Adrenal gland (tissue), 12 donors: Measurements from ENCODE around the gene JARID2. TPM values are rescaled to one million over a fixed set of nuclear protein-coding genes. Genes with fewer than 3 reads are reported as not detected.

Experiments used
- DNase-seq, 7 donors: peaks; one replicate each; pipeline ENCODE4 v3.0.0-alpha.2; 2019 to 2020
- H3K27ac ChIP-seq, 5 donors: fragments of 200-600 bp; sonication (generic) in 4 of 5; 1 replicate in 3 of 5; 2 replicates in 2 of 5; pipeline versions ENCODE4 v1.5.1 to v1.8.0; 2016 to 2020; ENCODE audit warnings: mild to moderate bottlenecking in 1 of 5
- H3K27me3 ChIP-seq: fragments of 200-600 bp; 2 replicates; pipeline ENCODE4 v1.8.0; 2021
- H3K36me3 ChIP-seq, 2 donors: fragments of 200-600 bp; replicated peaks in 1 of 2; 1 replicate in 1 of 2; 2 replicates in 1 of 2; pipeline versions ENCODE4 v1.5.1 to v1.8.0; 2018 to 2022
- H3K4me1 ChIP-seq, 2 donors: fragments of 200-600 bp; replicated peaks in 1 of 2; 1 replicate in 1 of 2; 2 replicates in 1 of 2; pipeline versions ENCODE4 v1.5.1 to v1.8.0; 2018 to 2021
- H3K4me3 ChIP-seq, 4 donors: fragments of 200-600 bp; sonication (generic) in 3 of 4; one replicate each; pipeline ENCODE4 v1.5.1; 2016 to 2018
- H3K9me3 ChIP-seq, 3 donors: fragments of 200-600 bp; sonication (generic) in 1 of 3; replicated peaks in 1 of 3; 1 replicate in 2 of 3; 2 replicates in 1 of 3; pipeline versions ENCODE4 v1.5.1 to v1.8.0; 2016 to 2021
- CTCF ChIP-seq, 6 experiments: fragments of 450-650 bp in 4 of 6; fragments of 200-600 bp in 2 of 6; sonication (generic) in 1 of 6; IDR thresholded peaks; 1 replicate in 5 of 6; 2 replicates in 1 of 6; pipeline versions ENCODE4 v1.5.1 to v1.8.0; 2016 to 2021; ENCODE audit warnings: antibody characterized with exemption in 6 of 6, mild to moderate bottlenecking in 2 of 6, moderate library complexity in 1 of 6
- POLR2A ChIP-seq, 2 donors: fragments of 450-650 bp; IDR thresholded peaks; one replicate each; pipeline ENCODE4 v1.6.1; 2017; ENCODE audit warnings: antibody characterized with exemption in 2 of 2, mild to moderate bottlenecking in 2 of 2, moderate library complexity in 1 of 2
- whole genome bisulfite sequencing, 4 donors: extraction: QIAGEN DNeasy Blood & Tissue Kit in 2 of 4; methylation state at CpG; one replicate each; pipeline versions ENCODE4 v1.1.5 to v1.1.7; 2013 to 2017; 5-methylcytosine and 5-hydroxymethylcytosine counted together
- intact Hi-C, 2 donors: fragments of 100-400 bp; cut with DNase I; formaldehyde crosslinking; loops; one replicate each; pipeline versions ENCODE4 v1.14.1 to v1.15.0; 2022 to 2023
- polyA plus RNA-seq, 3 donors: library from polyadenylated mRNA; stranded (reverse); fragments of 200-250 nt in 2 of 3; fragments of 350-450 nt in 1 of 3; fragmentation: Illumina TruSeq in 1 of 3; extraction: RNeasy Lipid Tissue Mini Kit (QIAGEN cat#74804) in 1 of 3; gene quantifications; one replicate each; pipeline ENCODE4 v1.2.3, GENCODE V29; 2013 to 2014
- total RNA-seq, 9 donors: library from RNA; depleted of rRNA in 4 of 9; stranded (reverse); fragments of >200 nt in 4 of 9; fragments of 120-200 nt in 1 of 9; fragmentation: NEBNext Ultra II Directional in 1 of 9; extraction: Animal tissue kit (Norgen Biotek cat#: 25700) in 1 of 9; gene quantifications; one replicate each; pipeline versions ENCODE4 v1.1.0 to v1.2.4, GENCODE V29; 2013 to 2023
- donor health status: healthy with polysubstance abuse.
- donor health status: Bipolar disorder and iron deficiency.
- donor health status: DM: yes; HTN: yes; CAD: no.
- donor health status: DM: no; HTN: no; CAD: no.
- donor health status: DM: no; HTN: no; CAD: no.
- donor health status: DM: yes; HTN: yes; CAD: no.

JARID2 gene
- total and polyA plus RNA-seq, 12 donors = 3.0 to 13.6 (median 8.2) TPM

- Histone ChIP-seq H3K36me3 (no peaks in the 10 kb centered on the region), H3K27ac (no peak overlapping the region), H3K27me3 (no peaks in the 10 kb centered on the region), H3K4me3 (no peak overlapping the region), H3K4me1 (peaks cover 5 to 14% of the 10 kb centered on the region in 2 donors), H3K9me3 (no peaks in the 10 kb centered on the region)
- no peak for DNase-seq
- TF ChIP-seq CTCF (IDR thresholded peaks at IDR 0.05) (no peak), POLR2A (IDR thresholded peaks at IDR 0.05) (no peak)
- intact Hi-C loops = no loop called here
- WGBS, 4 donors = 89 to 92% (median 90%) methylated on average over 11 of the region's 11 CpGs
Measured at GRCh38 chr6:15359335-15359862, 113.5 kb downstream of the JARID2 start.

GRCh38 chr6:15360300-15360699 lies 114.4 kb downstream of the JARID2 start:
- WGBS, 4 donors = 93 to 99% (median 98%) methylated on average over 9 of the region's 9 CpGs

DNA sequence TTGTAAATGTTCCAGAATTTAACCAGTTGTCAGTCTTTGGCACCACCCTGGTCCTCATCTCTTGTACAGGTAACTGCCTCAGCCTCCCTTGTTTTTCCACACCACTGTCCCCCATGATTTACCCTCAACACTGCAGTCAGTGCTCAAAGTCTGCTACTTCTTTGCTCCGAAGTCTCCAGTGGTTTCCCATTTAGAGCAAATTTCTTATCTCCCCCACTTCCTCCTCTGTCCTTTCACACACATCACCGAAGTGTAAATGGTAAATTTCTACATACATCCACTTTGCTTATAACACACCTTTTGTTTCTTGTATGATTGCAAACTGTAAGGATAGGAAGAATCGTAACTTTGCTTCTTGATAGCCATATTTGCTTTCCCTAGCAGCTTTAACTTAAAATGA lies 115.3 kb downstream of the JARID2 start:
- Histone ChIP-seq H3K27me3 (no peaks in the 10 kb centered on the region), H3K36me3 (no peaks in the 10 kb centered on the region), H3K27ac (no peak overlapping the region), H3K4me3 (no peak overlapping the region), H3K4me1 (peaks cover 18 to 32% of the 10 kb centered on the region in 2 donors), H3K9me3 (no peaks in the 10 kb centered on the region)
- no peak for TF ChIP-seq POLR2A (IDR thresholded peaks at IDR 0.05)
- no peak for TF ChIP-seq CTCF (IDR thresholded peaks at IDR 0.05)
- 82 to 92% (median 87%) methylated on average over 3 of the region's 3 CpGs for WGBS, 4 donors
- intact Hi-C loops = no loop called here
- DNase-seq = no peak

More at GRCh38 chr6:15360300-15360699, 114.4 kb downstream of the JARID2 start:
- H3K9me3 ChIP-seq = no peaks in the 10 kb centered on the region
- no peak overlapping the region for H3K27ac ChIP-seq
- H3K4me3 ChIP-seq = no peak overlapping the region
- intact Hi-C loops = no loop called here
- no peaks in the 10 kb centered on the region for H3K27me3 ChIP-seq
- no peaks in the 10 kb centered on the region for H3K36me3 ChIP-seq
- DNase-seq = no peak
- peaks cover 10 to 23% of the 10 kb centered on the region in 2 donors for H3K4me1 ChIP-seq
- TF ChIP-seq POLR2A (IDR thresholded peaks at IDR 0.05) (no peak), CTCF (IDR thresholded peaks at IDR 0.05) (no peak)

- intact Hi-C loops = no loop called here
- 79 to 81% (median 80%) methylated on average over 9 of the region's 9 CpGs for WGBS, 4 donors
- TF ChIP-seq POLR2A (IDR thresholded peaks at IDR 0.05) = no peak
- no peaks in the 10 kb centered on the region for H3K27me3 ChIP-seq
- no peak for DNase-seq
- peaks cover 18 to 43% of the 10 kb centered on the region in 2 donors for H3K4me1 ChIP-seq
- no peak overlapping the region for H3K4me3 ChIP-seq
- no peak overlapping the region for H3K27ac ChIP-seq
- H3K36me3 ChIP-seq = no peaks in the 10 kb centered on the region
- H3K9me3 ChIP-seq = no peaks in the 10 kb centered on the region
Measured at GRCh38 chr6:15362274-15363160, 116.6 kb downstream of the JARID2 start.
